CD4-positive, alpha-beta T cell treated with Interleukin-6 at 100 ng/mL for 8 hours (primary cell): ENCODE data around the gene CHRNA4.

Source experiments
- DNase-seq: peaks from one replicate; pipeline ENCODE4 v3.0.0-alpha.2; 2020; ENCODE audit warnings: mixed read lengths, low spot score

CHRNA4 gene

GRCh38 chr20:63320041-63320511 is 41.1 kb downstream of the CHRNA4 start:
- DNase-seq: no peak

GRCh38 chr20:63319164-63320040 is 41.7 kb downstream of the CHRNA4 start:
- DNase-seq: no peak

DNA sequence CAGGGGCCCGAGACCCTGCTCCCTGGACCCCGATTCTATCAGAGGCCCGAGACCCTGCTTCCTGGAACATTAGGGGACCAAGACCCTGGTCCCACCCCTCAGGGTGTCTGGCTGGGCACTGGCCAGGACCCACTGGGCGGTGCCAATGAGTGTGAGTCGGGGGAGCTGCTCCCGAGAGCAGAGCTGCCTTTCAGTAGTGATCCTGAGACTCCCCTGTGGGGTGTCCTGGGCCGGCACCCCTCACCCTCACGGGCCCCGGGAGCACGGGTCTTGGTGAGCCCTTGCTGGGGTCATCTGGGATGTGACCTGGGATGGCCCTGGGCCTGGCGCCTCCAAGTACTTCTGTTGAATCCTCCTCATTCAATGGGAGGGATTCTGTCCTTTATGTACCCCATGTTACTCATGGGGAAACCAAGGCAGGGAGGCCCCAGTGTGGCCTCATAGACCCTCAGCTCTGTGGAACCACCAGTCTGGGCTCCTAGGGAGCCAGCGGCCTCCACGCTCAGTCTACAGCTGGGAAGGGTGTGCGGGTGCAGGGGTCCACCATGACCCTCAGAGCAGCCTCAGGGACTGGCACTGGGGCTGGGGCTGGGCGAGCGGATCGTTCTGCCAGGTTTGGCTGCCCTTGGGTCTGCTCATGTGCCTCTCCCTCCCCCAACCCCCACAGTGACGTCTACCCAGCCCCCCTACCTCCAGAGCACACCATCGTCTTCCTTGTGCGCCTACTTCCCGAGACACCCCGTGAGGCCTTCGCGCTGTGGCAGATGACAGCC is 42.6 kb downstream of the CHRNA4 start:
- no peak for DNase-seq

- no peak for DNase-seq
These were observed 43.4 kb downstream of the CHRNA4 start for GRCh38 chr20:63317601-63318291.

- no peak for DNase-seq
These were observed 44.1 kb downstream of the CHRNA4 start for GRCh38 chr20:63317061-63317460.

GRCh38 chr20:63316502-63316921 is 44.6 kb downstream of the CHRNA4 start:
- DNase-seq: no peak

DNA sequence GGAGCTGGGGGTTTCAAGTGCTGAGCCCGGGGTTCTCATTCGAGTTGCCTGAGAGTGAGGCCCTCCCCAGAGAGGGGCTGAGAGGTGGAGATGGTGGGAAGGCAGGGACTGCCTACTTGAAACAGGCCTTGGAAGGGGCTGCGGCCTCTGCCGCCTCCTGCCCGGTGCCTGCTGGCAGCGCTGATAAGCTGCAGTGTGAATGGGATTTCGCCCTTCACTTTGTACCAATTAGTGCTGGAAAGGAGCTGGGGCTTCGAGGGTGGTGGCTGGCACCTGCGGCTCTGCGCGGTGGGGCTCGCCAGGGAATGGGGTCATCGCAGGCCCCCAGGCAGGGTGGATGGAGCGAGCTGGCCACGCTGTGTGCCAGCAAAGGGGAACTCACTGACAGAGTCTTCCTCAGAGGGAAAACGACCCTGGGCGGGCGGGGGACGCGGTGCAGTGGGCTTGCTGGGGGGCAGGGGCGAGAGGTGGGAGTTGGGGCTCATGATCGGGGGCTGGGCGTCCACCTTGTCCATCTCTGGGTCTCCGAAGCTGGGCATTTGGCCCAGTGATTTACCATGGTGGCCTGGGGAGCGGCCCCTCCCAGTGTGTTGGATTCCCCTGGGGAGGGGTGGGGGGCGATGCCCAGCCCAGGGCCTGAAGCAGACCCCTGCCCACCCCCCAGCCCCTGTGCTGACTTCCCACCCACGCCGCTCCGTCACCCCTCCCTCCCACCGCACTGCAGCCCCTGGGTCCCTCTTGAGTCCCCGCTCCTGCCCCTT is 45.2 kb downstream of the CHRNA4 start:
- DNase-seq: no peak

- DNase-seq: no peak
These were observed 45.9 kb downstream of the CHRNA4 start for GRCh38 chr20:63315240-63315689.

- no peak for DNase-seq
These were observed 46.4 kb downstream of the CHRNA4 start for GRCh38 chr20:63314566-63315239.

DNA sequence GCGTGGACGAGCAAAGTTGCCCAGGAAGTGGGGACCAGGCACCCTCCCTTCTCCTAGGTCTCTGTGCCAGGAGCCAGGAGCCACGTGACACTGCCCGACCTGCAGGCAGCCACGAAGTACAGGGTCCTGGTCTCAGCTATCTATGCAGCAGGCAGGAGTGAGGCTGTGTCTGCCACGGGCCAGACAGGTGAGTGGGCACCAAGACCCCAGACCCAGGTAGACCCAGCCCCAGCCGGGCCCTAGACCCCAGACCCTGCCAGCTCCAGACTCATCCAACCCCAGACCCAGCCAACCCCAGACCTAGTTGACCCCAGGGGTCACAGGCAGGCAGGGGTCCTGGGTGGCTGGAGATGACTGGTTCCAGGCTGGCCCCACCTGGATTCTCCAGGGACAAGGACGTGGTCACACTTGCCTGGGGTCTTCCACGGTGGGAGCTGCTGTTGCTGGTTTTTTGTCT is 47.1 kb downstream of the CHRNA4 start:
- no peak for DNase-seq

DNA sequence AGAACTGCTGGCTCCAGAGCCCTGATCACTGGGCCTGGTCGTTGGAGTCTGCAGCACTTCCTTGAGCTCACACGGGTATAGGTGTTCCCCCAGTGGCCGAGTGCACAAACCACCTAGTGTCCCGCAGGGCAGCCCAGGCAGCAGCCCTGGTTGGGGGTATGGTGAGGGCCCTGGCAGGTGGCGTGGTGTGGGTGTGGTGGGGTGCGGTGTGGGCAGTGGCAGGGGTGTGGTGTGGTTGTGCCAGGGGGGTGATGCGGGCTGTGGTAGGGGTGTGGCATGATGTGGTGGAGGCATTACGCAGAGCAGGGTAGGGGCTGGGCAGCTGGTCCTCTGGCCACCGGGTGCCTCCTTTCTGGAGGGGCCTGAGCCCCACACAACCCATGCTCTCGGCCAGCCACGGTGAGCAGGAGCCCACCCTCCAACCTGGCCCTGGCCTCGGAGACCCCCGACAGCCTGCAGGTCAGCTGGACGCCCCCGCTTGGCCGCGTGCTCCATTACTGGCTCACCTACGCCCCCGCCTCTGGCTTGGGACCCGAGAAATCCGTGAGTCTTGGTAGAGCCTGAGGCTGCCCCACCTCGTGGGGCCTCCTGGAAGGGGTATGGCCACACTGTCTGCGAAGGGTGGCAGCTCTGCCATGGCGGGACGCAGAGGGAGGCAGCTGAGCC is 47.7 kb downstream of the CHRNA4 start:
- DNase-seq: no peak

DNA sequence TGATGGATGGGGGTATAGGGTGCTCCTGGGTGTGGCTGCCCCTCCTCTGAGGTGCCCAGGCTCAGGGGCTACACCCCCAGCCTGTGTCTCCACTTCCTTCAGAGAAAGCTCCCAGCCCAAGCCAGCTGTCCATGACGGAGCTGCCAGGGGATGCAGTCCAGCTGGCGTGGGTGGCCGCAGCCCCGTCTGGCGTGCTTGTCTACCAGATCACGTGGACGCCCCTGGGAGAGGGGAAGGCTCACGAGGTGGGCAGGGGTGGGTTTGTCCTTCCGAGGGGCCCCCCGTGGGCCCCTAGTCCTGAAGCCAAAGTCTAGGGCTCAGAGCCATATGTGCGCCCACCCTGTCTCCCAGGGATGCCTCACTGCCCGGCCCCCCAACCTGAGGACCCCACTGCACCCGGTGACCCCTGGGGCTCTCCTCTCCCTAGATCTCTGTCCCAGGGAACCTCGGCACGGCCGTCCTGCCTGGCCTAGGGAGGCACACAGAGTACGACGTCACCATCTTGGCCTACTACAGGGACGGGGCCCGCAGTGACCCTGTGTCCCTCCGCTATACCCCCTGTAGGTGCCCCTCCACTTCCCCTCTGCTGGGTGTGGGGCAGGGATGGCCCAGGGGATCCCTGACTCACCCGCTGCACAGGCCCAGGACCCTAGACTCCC is 48.3 kb downstream of the CHRNA4 start:
- no peak for DNase-seq

GRCh38 chr20:63312273-63312672 is 48.9 kb downstream of the CHRNA4 start:
- DNase-seq: no peak

DNA sequence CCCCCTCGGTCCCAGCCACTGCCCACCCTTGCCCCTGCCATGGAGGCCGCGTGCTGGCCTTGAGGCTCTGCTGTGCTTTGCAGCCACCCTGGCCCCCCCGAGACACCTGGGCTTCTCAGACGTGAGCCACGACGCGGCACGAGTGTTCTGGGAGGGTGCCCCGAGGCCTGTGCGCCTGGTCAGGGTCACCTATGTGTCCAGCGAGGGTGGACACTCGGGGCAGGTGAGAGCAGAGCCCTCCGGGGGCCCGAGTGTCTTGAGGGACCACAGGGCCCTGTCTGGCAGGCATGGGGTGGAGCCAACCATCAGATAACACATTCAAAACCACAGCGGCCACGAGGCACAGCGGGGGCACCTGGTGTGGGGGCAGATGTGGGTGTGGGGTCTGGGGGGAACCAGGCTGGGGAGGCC is 49.3 kb downstream of the CHRNA4 start:
- no peak for DNase-seq

GRCh38 chr20:63311186-63311832 is 49.8 kb downstream of the CHRNA4 start:
- no peak for DNase-seq

DNA sequence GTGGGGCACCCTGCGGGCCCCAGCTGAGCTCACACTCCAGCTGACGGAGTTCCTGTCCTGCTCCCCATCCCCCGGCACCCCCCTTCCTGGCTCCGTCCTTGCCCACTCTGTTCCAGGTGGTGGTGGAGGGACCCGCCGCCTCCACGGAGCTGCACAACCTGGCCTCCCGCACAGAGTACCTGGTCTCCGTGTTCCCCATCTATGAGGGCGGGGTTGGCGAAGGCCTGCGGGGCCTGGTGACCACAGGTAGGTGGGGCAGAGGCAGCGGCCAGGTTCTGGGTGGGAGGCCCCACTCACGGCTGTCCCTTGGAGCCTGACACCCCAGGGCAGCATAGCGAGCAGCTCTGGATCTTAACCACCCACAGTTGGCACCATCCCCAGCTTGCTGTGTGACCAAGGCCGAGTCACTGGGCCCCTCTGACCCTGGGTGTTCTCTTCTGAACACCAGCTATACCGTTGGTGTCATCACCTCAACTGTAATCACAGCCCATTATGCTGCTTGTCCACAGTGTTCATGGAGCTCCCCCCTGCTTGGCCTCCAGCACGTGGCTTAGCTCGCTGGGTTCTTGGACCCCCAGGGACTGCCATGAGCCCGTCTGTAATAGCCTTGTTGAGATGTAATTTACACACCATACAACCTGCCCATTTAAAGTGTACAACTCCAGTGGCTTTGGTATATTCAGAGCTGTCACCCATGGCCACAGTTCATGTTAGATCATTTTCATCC is 50.7 kb downstream of the CHRNA4 start:
- DNase-seq: no peak

GRCh38 chr20:63309261-63310071 is 51.7 kb downstream of the CHRNA4 start:
- DNase-seq: no peak
